ENCODE data around the gene ZNF736. TPM values are rescaled to one million over a fixed set of nuclear protein-coding genes. Genes with fewer than 3 reads are reported as not detected.

Gene ZNF736
- total RNA-seq (2022; extraction: Qiagen RNA extraction) = 0.01 to 0.02 TPM (median 0.02 TPM) in 3 of 5 replicates, not detected in the others

DNA sequence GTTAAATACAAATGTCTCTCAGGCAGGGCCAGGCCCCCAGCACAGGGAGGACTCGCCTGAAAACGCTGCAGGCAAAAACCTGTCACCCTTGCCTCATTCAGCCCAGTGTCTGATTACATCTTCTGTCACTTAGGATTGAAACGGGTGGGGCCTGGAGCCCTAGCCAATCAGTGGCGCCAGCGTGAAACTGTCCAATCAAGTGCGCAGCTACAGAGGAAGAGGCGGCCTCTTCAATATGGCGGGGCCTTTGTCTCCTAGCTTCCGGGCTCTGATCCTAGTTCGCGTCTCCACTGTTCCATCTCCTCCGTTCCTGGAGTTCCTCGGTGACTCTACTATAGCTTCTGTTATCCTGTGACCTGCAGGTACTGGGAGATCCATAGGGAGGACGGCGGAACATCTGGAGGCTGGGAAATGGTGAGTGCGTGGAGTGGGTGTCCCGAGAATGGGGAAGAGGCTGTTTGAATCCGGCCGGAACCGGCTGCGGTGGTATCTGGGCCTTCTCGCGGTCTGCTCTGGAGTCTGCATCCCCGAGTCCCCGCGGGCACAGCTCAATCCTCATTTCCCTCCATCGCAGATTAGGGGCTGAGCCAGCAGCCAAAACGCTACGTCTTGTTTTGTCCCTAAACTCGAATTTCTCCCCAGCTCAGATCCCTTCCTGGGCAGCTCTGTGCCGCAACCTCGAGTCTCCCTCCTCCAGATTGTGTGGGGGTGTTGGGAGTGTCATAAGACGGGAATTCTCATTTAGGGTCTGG, at the start of gene ZNF736:
TSS of gene ZNF736 (plus strand) at position 222 of the 752 bp plus-strand sequence. CDS start at position 412, 190 bp downstream.

Other genes with a start within 250 kb of the ZNF736 start
- not detected in 5 replicates for gene ZNF735, start 106.8 kb upstream of the ZNF736 start, total RNA-seq (2022; extraction: Qiagen RNA extraction)
- gene ZNF679, start 85.5 kb upstream of the ZNF736 start, total RNA-seq (2022; extraction: Qiagen RNA extraction) = not detected in 5 replicates
- gene ZNF680, start 249.1 kb downstream of the ZNF736 start, total RNA-seq (2022; extraction: Qiagen RNA extraction) = 1.5 to 2.8 TPM (median 2.1 TPM) in 5 replicates